Caco-2 (cell line): ENCODE data around the gene ARHGEF10L. TPM values are rescaled to one million over a fixed set of nuclear protein-coding genes. Genes with fewer than 3 reads are reported as not detected.

ENCODE experiments used
- BruUV-seq: library from RNA; stranded (reverse); fragments of 400-500 nt; replicated peaks from 2 replicates; lab custom pipeline; 2021; lab: Mats Ljungman, UMichigan
- CTCF ChIA-PET: fragments of 300-600 bp; sonication (Branson Sonifier 250); formaldehyde crosslinking; loops from one replicate; lab custom pipeline; 2022; ENCODE audit warnings: antibody characterized with exemption; lab: Charles Lee
- POLR2A ChIA-PET: fragments of 300-600 bp; sonication (Branson Sonifier 250); formaldehyde crosslinking; loops from one replicate; lab custom pipeline; 2022; ENCODE audit warnings: antibody characterized with exemption; lab: Charles Lee
- DNase-seq, 2 experiments: peaks; one replicate each; pipeline versions ENCODE4 v3.0.0 to v3.0.0-alpha.2; 2020 to 2022
- H3K27me3 ChIP-seq: replicated peaks from 2 replicates; pipeline ENCODE4 v1.6.0; 2011; ENCODE audit warnings: low read length; ENCODE audit not compliant: control insufficient read depth, insufficient read depth
- H3K36me3 ChIP-seq: 2 replicates; pipeline ENCODE4 v1.5.1; 2011; ENCODE audit warnings: low read length; ENCODE audit not compliant: control insufficient read depth, insufficient read depth
- H3K4me1 ChIP-seq: fragments of 250-450 bp; sonication (Bioruptor Pico); 2 replicates; pipeline ENCODE4 v1.5.1; 2020; ENCODE audit warnings: mild to moderate bottlenecking
- H3K4me3 ChIP-seq: 2 replicates; pipeline ENCODE4 v1.5.1; 2011; ENCODE audit warnings: low read depth, mild to moderate bottlenecking, control low read depth, low read length
- H3K9me3 ChIP-seq: fragments of 250-450 bp; sonication (Bioruptor Pico); 2 replicates; pipeline ENCODE4 v1.5.1; 2020; ENCODE audit warnings: mild to moderate bottlenecking, moderate library complexity
- H3K27ac Mint-ChIP-seq: one replicate; pipeline ENCODE4 v1.8.0; 2022; ENCODE audit warnings: mixed read lengths; ENCODE audit not compliant: unreplicated experiment
- H3K27me3 Mint-ChIP-seq: one replicate; pipeline ENCODE4 v1.8.0; 2022; ENCODE audit warnings: mixed read lengths; ENCODE audit not compliant: insufficient read depth, unreplicated experiment
- H3K36me3 Mint-ChIP-seq: one replicate; pipeline ENCODE4 v1.8.0; 2022; ENCODE audit warnings: mild to moderate bottlenecking, mixed read lengths; ENCODE audit not compliant: insufficient read depth, unreplicated experiment
- H3K4me1 Mint-ChIP-seq: one replicate; pipeline ENCODE4 v1.8.0; 2022; ENCODE audit warnings: low read depth, mixed read lengths; ENCODE audit not compliant: unreplicated experiment
- H3K4me3 Mint-ChIP-seq: one replicate; pipeline ENCODE4 v1.8.0; 2022; ENCODE audit warnings: mild to moderate bottlenecking, moderate library complexity, mixed read lengths; ENCODE audit not compliant: unreplicated experiment
- H3K9me3 Mint-ChIP-seq: one replicate; pipeline ENCODE4 v1.8.0; 2022; ENCODE audit warnings: mixed read lengths; ENCODE audit not compliant: unreplicated experiment
- CTCF ChIP-seq, 2 experiments: fragments of 200-600 bp in 1 of 2; IDR thresholded peaks; 1 replicate in 1 of 2; 2 replicates in 1 of 2; pipeline versions ENCODE4 v1.5.1 to v1.8.0; 2011 to 2022; ENCODE audit warnings: antibody characterized with exemption in 1 of 2, control low read depth in 1 of 2, inconsistent platforms in 1 of 2, low read depth in 1 of 2, low read length in 1 of 2, mild to moderate bottlenecking in 1 of 2, moderate library complexity in 1 of 2; ENCODE audit not compliant: insufficient read depth in 1 of 2, severe bottlenecking in 1 of 2, unreplicated experiment in 1 of 2
- intact Hi-C: fragments of 100-400 bp; cut with micrococcal nuclease; formaldehyde crosslinking; loops from one replicate; pipeline ENCODE4 v1.10.0; 2022; ENCODE audit not compliant: unreplicated experiment
- total RNA-seq: library from RNA; stranded (reverse); gene quantifications from 2 replicates; pipeline ENCODE4 v1.2.3, GENCODE V29; 2022

The ARHGEF10L gene
- total RNA-seq, 1 experiment from 2014 or later = 31.3 TPM

- H3K4me1 ChIP-seq = no peaks in the 10 kb centered on the region
- Mint-ChIP-seq H3K36me3 (no peaks in the 10 kb centered on the region), H3K27me3 (no peaks in the 10 kb centered on the region), H3K9me3 (no peaks in the 10 kb centered on the region), H3K4me1 (no peaks in the 10 kb centered on the region), H3K27ac (no peak overlapping the region), H3K4me3 (no peak overlapping the region)
- H3K36me3 ChIP-seq = no peaks in the 10 kb centered on the region
- ChIA-PET CTCF (interaction anchor here (0.7 to 1.7 kb wide), 2 partner anchors 67 to 368 kb away, joined by 3 to 5 read pairs; no protein-coding TSS in a partner anchor), POLR2A (no interaction called here)
- no peaks in the 10 kb centered on the region for H3K9me3 ChIP-seq
- H3K4me3 ChIP-seq = no peak overlapping the region
- intact Hi-C loops = no loop called here
- peak; percentile 22 to 25 for TF ChIP-seq CTCF (IDR thresholded peaks at IDR 0.05; ENCODE audit: insufficient read depth in 1 of 2, low read depth in 1 of 2, low read length in 1 of 2, severe bottlenecking in 1 of 2, unreplicated experiment in 1 of 2)
- DNase-seq = peak in 1 of 2 experiments; percentile 33
- H3K27me3 ChIP-seq = no peaks in the 10 kb centered on the region
- no TSS peak for BruUV-seq
Measured at GRCh38 chr1:17507915-17508314, 31.6 kb upstream of the ARHGEF10L start.

DNA sequence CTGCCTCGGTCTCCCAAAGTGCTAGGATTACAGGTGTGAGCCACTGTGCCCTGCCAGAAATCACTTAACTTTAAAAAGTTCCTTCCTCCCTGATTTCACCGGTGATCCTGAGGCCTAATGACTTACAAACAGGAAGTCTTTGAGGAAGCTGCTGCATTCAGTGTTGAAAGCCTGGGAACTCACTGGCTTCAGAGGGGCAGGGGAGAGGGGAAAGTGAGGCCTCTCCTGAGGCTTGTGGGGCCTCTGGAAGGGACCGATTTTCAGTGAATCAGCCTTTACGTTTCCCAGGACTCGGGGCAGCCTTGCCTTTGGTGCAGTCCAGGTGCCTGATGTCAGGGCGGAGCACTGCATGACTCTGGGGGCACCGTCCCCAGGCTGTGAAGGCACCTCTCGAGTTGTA, 30.1 kb upstream of the ARHGEF10L start:
- no peaks in the 10 kb centered on the region for H3K4me1 ChIP-seq
- POLR2A ChIA-PET = no interaction called here

DNA sequence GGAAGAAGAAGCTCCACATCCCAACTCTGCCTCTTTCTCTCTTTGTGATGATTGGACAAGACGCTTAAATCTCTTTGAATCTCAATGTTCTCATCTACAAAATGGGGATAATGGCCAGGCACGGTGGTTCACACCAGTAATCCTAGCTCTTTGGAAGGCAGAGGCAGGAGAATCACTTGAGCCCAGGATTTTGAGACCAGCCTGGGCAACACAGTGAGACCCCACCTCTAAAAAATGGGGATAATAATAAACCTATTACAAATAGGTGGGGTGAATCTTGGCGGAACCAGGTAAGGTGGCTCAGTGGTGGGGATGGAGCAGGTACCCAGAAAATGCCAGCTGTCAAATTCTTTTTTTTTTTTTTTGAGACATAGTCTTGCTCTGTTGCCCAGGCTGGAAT, 29.4 kb upstream of the ARHGEF10L start:
- Histone ChIP-seq H3K4me1 (no peaks in the 10 kb centered on the region), H3K36me3 (no peaks in the 10 kb centered on the region), H3K4me3 (no peak overlapping the region), H3K9me3 (no peaks in the 10 kb centered on the region), H3K27me3 (no peaks in the 10 kb centered on the region)
- CTCF ChIA-PET = no interaction called here
- no peak for TF ChIP-seq CTCF (IDR thresholded peaks at IDR 0.05; ENCODE audit: insufficient read depth in 1 of 2, low read depth in 1 of 2, low read length in 1 of 2, severe bottlenecking in 1 of 2, unreplicated experiment in 1 of 2)
- H3K27me3 Mint-ChIP-seq = no peaks in the 10 kb centered on the region
- no peaks in the 10 kb centered on the region for H3K4me1 Mint-ChIP-seq
- intact Hi-C loops = no loop called here
- H3K27ac Mint-ChIP-seq = no peak overlapping the region
- POLR2A ChIA-PET = no interaction called here
- BruUV-seq = no TSS peak
- H3K4me3 Mint-ChIP-seq = no peak overlapping the region
- DNase-seq = no peak
- H3K36me3 Mint-ChIP-seq = no peaks in the 10 kb centered on the region
- no peaks in the 10 kb centered on the region for H3K9me3 Mint-ChIP-seq

More for the DNA sequence above, 30.1 kb upstream of the ARHGEF10L start:
- DNase-seq = no peak
- H3K4me3 ChIP-seq = no peak overlapping the region
- no peak for TF ChIP-seq CTCF (IDR thresholded peaks at IDR 0.05; ENCODE audit: insufficient read depth in 1 of 2, low read depth in 1 of 2, low read length in 1 of 2, severe bottlenecking in 1 of 2, unreplicated experiment in 1 of 2)
- BruUV-seq = no TSS peak
- H3K4me1 Mint-ChIP-seq = no peaks in the 10 kb centered on the region
- CTCF ChIA-PET = interaction anchor here (0.7 kb wide), 1 partner anchor 319 kb away, joined by 4 read pairs; no protein-coding TSS in a partner anchor
- H3K27ac Mint-ChIP-seq = no peak overlapping the region
- H3K27me3 Mint-ChIP-seq = no peaks in the 10 kb centered on the region
- intact Hi-C loops = no loop called here
- no peaks in the 10 kb centered on the region for H3K9me3 Mint-ChIP-seq
- H3K36me3 Mint-ChIP-seq = no peaks in the 10 kb centered on the region
- H3K4me3 Mint-ChIP-seq = no peak overlapping the region
- H3K9me3 ChIP-seq = no peaks in the 10 kb centered on the region
- no peaks in the 10 kb centered on the region for H3K27me3 ChIP-seq
- H3K36me3 ChIP-seq = no peaks in the 10 kb centered on the region
